Cerebellar nuclear complex (tissue), 1 donor: ENCODE results near the gene KSR1.
A peak's percentile ranks its signal among the peaks of the same experiment; 100 is the strongest.

Experiments
- DNase-seq, 2 experiments: peaks; one replicate each; lab custom pipeline; 2025; lab: John Stamatoyannopoulos, UW

KSR1 gene

GRCh38 chr17:27590864-27591263, 134.6 kb downstream of the KSR1 start:
- no peak for DNase-seq

GRCh38 chr17:27591986-27592385, 135.7 kb downstream of the KSR1 start:
- no peak for DNase-seq

GRCh38 chr17:27593232-27593856, 137.1 kb downstream of the KSR1 start:
- no peak for DNase-seq

GRCh38 chr17:27593857-27594255, 137.6 kb downstream of the KSR1 start:
- DNase-seq, result no peak

GRCh38 chr17:27595208-27595607, 139.0 kb downstream of the KSR1 start:
- DNase-seq, result no peak

GRCh38 chr17:27596096-27596495, 139.8 kb downstream of the KSR1 start:
- no peak for DNase-seq

- no peak for DNase-seq
These were observed 140.4 kb downstream of the KSR1 start for GRCh38 chr17:27596566-27597187.

GRCh38 chr17:27597188-27597580, 140.9 kb downstream of the KSR1 start:
- DNase-seq, result no peak

GRCh38 chr17:27597783-27598320, 141.6 kb downstream of the KSR1 start:
- no peak for DNase-seq

GRCh38 chr17:27598337-27599050, 142.2 kb downstream of the KSR1 start:
- no peak for DNase-seq

- DNase-seq, result no peak
These were observed 144.2 kb downstream of the KSR1 start for GRCh38 chr17:27600471-27600870.

- DNase-seq, result peak in 1 of 2 experiments; percentile 51
These were observed 145.1 kb downstream of the KSR1 start for GRCh38 chr17:27601069-27601974.

- DNase-seq, result no peak
These were observed 145.7 kb downstream of the KSR1 start for GRCh38 chr17:27601975-27602302.

GRCh38 chr17:27602721-27603420, 146.6 kb downstream of the KSR1 start:
- peak in 1 of 2 experiments; percentile 3 for DNase-seq

GRCh38 chr17:27603421-27603770, 147.1 kb downstream of the KSR1 start:
- DNase-seq, result no peak

- no peak for DNase-seq
These were observed 147.9 kb downstream of the KSR1 start for GRCh38 chr17:27603880-27604794.

GRCh38 chr17:27605409-27605808, 149.2 kb downstream of the KSR1 start:
- no peak for DNase-seq

GRCh38 chr17:27607521-27608091, 151.4 kb downstream of the KSR1 start:
- DNase-seq, result no peak

GRCh38 chr17:27608328-27609230, 152.3 kb downstream of the KSR1 start:
- no peak for DNase-seq
